IMR-90 (cell line): ENCODE data around the gene DLX1. TPM values are rescaled to one million over a fixed set of nuclear protein-coding genes. Genes with fewer than 3 reads are reported as not detected.

Experiments
- ATAC-seq: fragments of 200-7000 bp; cut with Tn5 transposase; 2 replicates; pipeline ENCODE4 v1.9.1; 2020; ENCODE audit warnings: low read depth, mild to moderate bottlenecking, moderate library complexity
- BruUV-seq: library from RNA; stranded (reverse); fragments of 400-500 nt; replicated peaks from 2 replicates; lab custom pipeline; 2021; lab: Mats Ljungman, UMichigan
- CTCF ChIA-PET: fragments of 300-600 bp; formaldehyde crosslinking; extraction: SDS; loops from one replicate; lab custom pipeline; 2021; ENCODE audit warnings: antibody characterized with exemption; lab: Yijun Ruan, JAX
- POLR2A ChIA-PET: fragments of 300-600 bp; sonication (Branson Sonifier 250); formaldehyde crosslinking; loops from one replicate; lab custom pipeline; 2022; ENCODE audit warnings: antibody characterized with exemption; ENCODE audit not compliant: unreplicated experiment; lab: Charles Lee
- DNase-seq: peaks from one replicate; pipeline ENCODE4 v3.0.0; 2013
- H2AFZ ChIP-seq: replicated peaks from 2 replicates; pipeline ENCODE3; 2013; ENCODE audit warnings: low read length, mild to moderate bottlenecking; ENCODE audit not compliant: poor library complexity
- H2AK5ac ChIP-seq: 2 replicates; pipeline ENCODE4 v1.6.1; 2013; ENCODE audit warnings: low read depth, low read length, inconsistent platforms
- H2AK9ac ChIP-seq: replicated peaks from 2 replicates; pipeline ENCODE3; 2013; ENCODE audit warnings: mild to moderate bottlenecking, low read depth, low read length, moderate library complexity; ENCODE audit not compliant: poor library complexity
- H2BK120ac ChIP-seq: 2 replicates; pipeline ENCODE4 v1.6.1; 2013; ENCODE audit warnings: low read depth, low read length, inconsistent platforms
- H2BK15ac ChIP-seq: 3 replicates; pipeline ENCODE4 v1.6.1; 2013; ENCODE audit warnings: low read depth, low read length, inconsistent platforms
- H2BK20ac ChIP-seq: 2 replicates; pipeline ENCODE4 v1.6.1; 2013; ENCODE audit warnings: low read depth, mild to moderate bottlenecking, inconsistent platforms, low read length, moderate library complexity
- H2BK5ac ChIP-seq: 2 replicates; pipeline ENCODE4 v1.6.1; 2013; ENCODE audit warnings: mild to moderate bottlenecking, low read depth, low read length, inconsistent platforms; ENCODE audit not compliant: poor library complexity, severe bottlenecking
- H3K14ac ChIP-seq: replicated peaks from 2 replicates; pipeline ENCODE4 v1.6.1; 2013; ENCODE audit warnings: low read depth, low read length, inconsistent platforms
- H3K18ac ChIP-seq: 2 replicates; pipeline ENCODE4 v1.6.1; 2013; ENCODE audit warnings: low read depth, low read length, control low read depth
- H3K23ac ChIP-seq: 2 replicates; pipeline ENCODE4 v1.6.1; 2013; ENCODE audit warnings: low read depth, low read length, inconsistent platforms
- H3K27ac ChIP-seq: 2 replicates; pipeline ENCODE4 v1.5.1; 2013; ENCODE audit warnings: mild to moderate bottlenecking, control low read depth, low read length; ENCODE audit not compliant: insufficient read depth
- H3K27me3 ChIP-seq: 2 replicates; pipeline ENCODE4 v1.6.1; 2013; ENCODE audit warnings: low read length; ENCODE audit not compliant: control insufficient read depth, insufficient read depth
- H3K36me3 ChIP-seq: 2 replicates; pipeline ENCODE4 v1.6.1; 2013; ENCODE audit warnings: low read length, mixed read lengths; ENCODE audit not compliant: control insufficient read depth, insufficient read depth
- H3K4ac ChIP-seq: 2 replicates; pipeline ENCODE4 v1.6.1; 2013; ENCODE audit warnings: low read depth, low read length, inconsistent platforms
- H3K4me1 ChIP-seq: 2 replicates; pipeline ENCODE4 v1.6.1; 2013; ENCODE audit warnings: low read length, mixed read lengths; ENCODE audit not compliant: control insufficient read depth, insufficient read depth
- H3K4me2 ChIP-seq: 2 replicates; pipeline ENCODE4 v1.6.1; 2013; ENCODE audit warnings: low read depth, mild to moderate bottlenecking, control low read depth, low read length, moderate library complexity
- H3K4me3 ChIP-seq: 2 replicates; pipeline ENCODE4 v1.5.1; 2013; ENCODE audit warnings: low read depth, mild to moderate bottlenecking, control low read depth, low read length, moderate library complexity; ENCODE audit not compliant: insufficient read depth
- H3K56ac ChIP-seq: 2 replicates; pipeline ENCODE4 v1.6.1; 2013; ENCODE audit warnings: low read length, inconsistent platforms; ENCODE audit not compliant: insufficient read depth; ENCODE audit errors: extremely low read depth
- H3K79me1 ChIP-seq, 2 experiments: 2 replicates each; pipeline ENCODE4 v1.6.1; 2013; ENCODE audit warnings: low read length in 2 of 2, inconsistent platforms in 1 of 2, low read depth in 1 of 2
- H3K9ac ChIP-seq: 2 replicates; pipeline ENCODE4 v1.6.1; 2013; ENCODE audit warnings: low read depth, low read length, control low read depth
- H3K9me1 ChIP-seq: 2 replicates; pipeline ENCODE4 v1.6.1; 2013; ENCODE audit warnings: low read length, inconsistent platforms; ENCODE audit not compliant: insufficient read depth
- H3K9me3 ChIP-seq: 2 replicates; pipeline ENCODE4 v1.6.1; 2013; ENCODE audit warnings: low read length; ENCODE audit not compliant: control insufficient read depth, insufficient read depth
- H4K20me1 ChIP-seq: 2 replicates; pipeline ENCODE4 v1.6.1; 2013; ENCODE audit warnings: low read length, inconsistent platforms; ENCODE audit not compliant: insufficient read depth
- H4K5ac ChIP-seq: 2 replicates; pipeline ENCODE4 v1.6.1; 2013; ENCODE audit warnings: mild to moderate bottlenecking, low read depth, low read length, control low read depth
- H4K8ac ChIP-seq, 2 experiments: 2 replicates each; pipeline ENCODE4 v1.6.1; 2013; ENCODE audit warnings: low read depth in 2 of 2, low read length in 2 of 2, control low read depth in 1 of 2, inconsistent platforms in 1 of 2
- H4K91ac ChIP-seq: 2 replicates; pipeline ENCODE4 v1.6.1; 2013; ENCODE audit warnings: low read depth, low read length, inconsistent platforms; ENCODE audit not compliant: insufficient read depth
- BHLHE40 ChIP-seq: fragments of 150-350 bp; IDR thresholded peaks from 2 replicates; pipeline ENCODE4 v1.6.1; 2016; ENCODE audit warnings: mild to moderate bottlenecking, low read depth, low read length
- CEBPB ChIP-seq: IDR thresholded peaks from 2 replicates; pipeline ENCODE4 v1.6.1; 2012; ENCODE audit warnings: low read depth, low read length, improper control_type of control experiment
- CHD1 ChIP-seq: IDR thresholded peaks from 2 replicates; pipeline ENCODE4 v1.6.1; 2012; ENCODE audit warnings: low read depth, low read length, improper control_type of control experiment
- CTCF ChIP-seq: conservative IDR thresholded peaks from 2 replicates; pipeline ENCODE4 v1.5.1; 2012; ENCODE audit warnings: mild to moderate bottlenecking, low read depth, low read length, improper control_type of control experiment
- ELK1 ChIP-seq: fragments of 150-350 bp; IDR thresholded peaks from 2 replicates; pipeline ENCODE4 v1.6.1; 2016; ENCODE audit warnings: low read depth, mild to moderate bottlenecking, low read length, moderate library complexity, borderline replicate concordance
- FOS ChIP-seq: fragments of 150-350 bp; IDR thresholded peaks from 2 replicates; pipeline ENCODE4 v1.6.1; 2016; ENCODE audit warnings: low read depth, low read length
- MAFK ChIP-seq: IDR thresholded peaks from 2 replicates; pipeline ENCODE4 v1.6.1; 2012; ENCODE audit warnings: low read depth, low read length, improper control_type of control experiment
- MAZ ChIP-seq: IDR thresholded peaks from 2 replicates; pipeline ENCODE4 v1.6.1; 2012; ENCODE audit warnings: low read depth, mild to moderate bottlenecking, low read length, improper control_type of control experiment, moderate library complexity, borderline replicate concordance
- NFE2L2 ChIP-seq: fragments of 150-350 bp; IDR thresholded peaks from 2 replicates; pipeline ENCODE4 v1.6.1; 2016; ENCODE audit warnings: low read depth, mild to moderate bottlenecking, low read length
- POLR2A ChIP-seq: IDR thresholded peaks from 2 replicates; pipeline ENCODE4 v1.6.1; 2012; ENCODE audit warnings: mild to moderate bottlenecking, low read depth, low read length
- RAD21 ChIP-seq: IDR thresholded peaks from 2 replicates; pipeline ENCODE4 v1.6.1; 2012; ENCODE audit warnings: low read length, improper control_type of control experiment
- RFX5 ChIP-seq: IDR thresholded peaks from 2 replicates; pipeline ENCODE4 v1.8.0; 2012; ENCODE audit warnings: low read depth, mild to moderate bottlenecking, low read length, moderate library complexity
- SMC3 ChIP-seq: fragments of 150-350 bp; IDR thresholded peaks from 2 replicates; pipeline ENCODE4 v1.6.1; 2016; ENCODE audit warnings: low read depth, mild to moderate bottlenecking, antibody characterized with exemption, low read length, moderate library complexity
- USF2 ChIP-seq: fragments of 150-350 bp; IDR thresholded peaks from 2 replicates; pipeline ENCODE4 v1.6.1; 2017; ENCODE audit warnings: mild to moderate bottlenecking, antibody characterized with exemption, low read length, low read depth
- WGBS, 2 experiments: methylation state at CpG; one replicate each; pipeline versions ENCODE4 v1.1.5 to v1.1.7; 2013; ENCODE audit warnings: missing lambda C conversion rate in 2 of 2; ENCODE audit not compliant: insufficient read length in 1 of 2; ENCODE audit errors: extremely low coverage in 2 of 2; 5-methylcytosine and 5-hydroxymethylcytosine counted together
- dilution Hi-C: fragments of 300-500 bp; cut with HindIII; formaldehyde crosslinking; loops from one replicate; pipeline ENCODE4 v1.14.3; 2018; ENCODE audit warnings: low sequenced_read_pairs; ENCODE audit not compliant: unreplicated experiment
- in situ Hi-C: fragments of 300-500 bp; cut with MboI; formaldehyde crosslinking; loops from 3 replicates; pipeline ENCODE4 v1.14.3; 2019; ENCODE audit warnings: low sequenced_read_pairs, inconsistent platforms, mixed read lengths
- intact Hi-C: fragments of 100-400 bp; cut with micrococcal nuclease; formaldehyde crosslinking; loops from 2 replicates; pipeline ENCODE4 v1.10.0; 2022
- polyA plus RNA-seq, 3 experiments: library from polyadenylated mRNA; depleted of rRNA; stranded (reverse); fragments of >200 nt; gene quantifications; 2 replicates each; pipeline ENCODE4 v1.2.3, GENCODE V29; 2012; ENCODE audit warnings: low replicate concordance in 1 of 3
- total RNA-seq: library from RNA; depleted of rRNA; stranded (reverse); fragments of >200 nt; gene quantifications from 2 replicates; pipeline ENCODE4 v1.2.3, GENCODE V29; 2012

DLX1 gene
- total and polyA plus RNA-seq, 2 of the 4 experiments (the other 2 are of a cell fraction): 0.36 to 2.2 TPM

- no peak for TF ChIP-seq SMC3
- TF ChIP-seq CHD1: no peak
- no peak for TF ChIP-seq POLR2A
Observed at GRCh38 chr2:172040311-172040710, 45.0 kb upstream of the DLX1 start (continued).

- ChIA-PET CTCF (interaction anchor here (0.7 to 1.7 kb wide), 2 partner anchors 8 to 235 kb away, joined by 3 to 9 read pairs; no protein-coding TSS in a partner anchor), POLR2A (interaction anchor here (0.7 kb wide), 1 partner anchor 38 kb away, joined by 11 read pairs; no protein-coding TSS in a partner anchor)
- WGBS, 2 experiments: no CpG with 5 or more reads among the region's 1 CpG
- Histone ChIP-seq H3K4ac (no peak overlapping the region), H3K4me2 (no peak overlapping the region), H3K36me3 (no peaks in the 10 kb centered on the region), H2BK120ac (no peak overlapping the region), H3K56ac (no peak overlapping the region), H3K9me1 (0 out of 2 replicates have a peak, but pooled peaks cover 4% of the 10 kb centered on the region), H3K9ac (no peak overlapping the region), H3K9me3 (no peaks in the 10 kb centered on the region), H4K20me1 (no peaks in the 10 kb centered on the region), H4K5ac (no peak overlapping the region), H3K27ac (no peak overlapping the region), H2AFZ (no peak overlapping the region), H3K4me3 (no peak overlapping the region), H3K14ac (no peak overlapping the region), H3K23ac (no peak overlapping the region), H3K4me1 (peaks cover 5% of the 10 kb centered on the region), H2BK5ac (no peak overlapping the region), H2BK15ac (no peak overlapping the region), H2AK9ac (no peak overlapping the region), H4K91ac (no peak overlapping the region), H3K79me1 (no peaks in the 10 kb centered on the region), H3K27me3 (no peaks in the 10 kb centered on the region), H3K18ac (no peak overlapping the region), H2AK5ac (no peak overlapping the region), H2BK20ac (no peak overlapping the region), H4K8ac (no peak overlapping the region)
- in situ Hi-C loops: no loop called here
- no TSS peak for BruUV-seq
- no peak for ATAC-seq
- intact Hi-C loops: no loop called here
- dilution Hi-C loops: no loop called here
- no peak for DNase-seq
- TF ChIP-seq RAD21 (no peak), RFX5 (no peak), BHLHE40 (no peak), SMC3 (no peak), FOS (no peak), CTCF (no peak), MAZ (no peak), MAFK (no peak), NFE2L2 (no peak), USF2 (no peak), CEBPB (no peak), ELK1 (no peak), CHD1 (no peak)
Observed at GRCh38 chr2:172046080-172046678, 39.1 kb upstream of the DLX1 start.
